ENCODE measurements around the gene ALK. TPM values are rescaled to one million over a fixed set of nuclear protein-coding genes. Genes with fewer than 3 reads are reported as not detected.

The ALK gene
- total RNA-seq, 1 experiment from 2014 or later, result 0.26 TPM

DNA sequence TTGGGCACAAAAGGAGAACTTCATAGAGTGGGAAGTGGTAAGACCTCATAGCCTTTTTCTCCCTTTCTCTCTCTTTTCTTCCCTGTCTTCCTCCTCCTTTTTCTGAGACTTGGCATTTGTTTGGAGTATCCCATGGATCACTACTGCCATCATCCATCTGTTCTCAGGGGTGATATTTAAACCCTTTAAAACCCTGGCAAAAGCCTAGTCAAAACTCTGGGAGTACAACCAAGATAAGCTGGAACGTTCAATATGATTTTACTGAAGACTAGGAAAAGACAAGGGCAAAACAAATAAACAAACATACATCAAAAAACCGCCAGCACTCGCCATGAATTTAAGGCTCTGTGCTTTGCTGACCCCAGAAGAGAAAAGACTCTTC is 552.7 kb downstream of the ALK start:
- no peak for DNase-seq (ENCODE audit: low spot score)

DNA sequence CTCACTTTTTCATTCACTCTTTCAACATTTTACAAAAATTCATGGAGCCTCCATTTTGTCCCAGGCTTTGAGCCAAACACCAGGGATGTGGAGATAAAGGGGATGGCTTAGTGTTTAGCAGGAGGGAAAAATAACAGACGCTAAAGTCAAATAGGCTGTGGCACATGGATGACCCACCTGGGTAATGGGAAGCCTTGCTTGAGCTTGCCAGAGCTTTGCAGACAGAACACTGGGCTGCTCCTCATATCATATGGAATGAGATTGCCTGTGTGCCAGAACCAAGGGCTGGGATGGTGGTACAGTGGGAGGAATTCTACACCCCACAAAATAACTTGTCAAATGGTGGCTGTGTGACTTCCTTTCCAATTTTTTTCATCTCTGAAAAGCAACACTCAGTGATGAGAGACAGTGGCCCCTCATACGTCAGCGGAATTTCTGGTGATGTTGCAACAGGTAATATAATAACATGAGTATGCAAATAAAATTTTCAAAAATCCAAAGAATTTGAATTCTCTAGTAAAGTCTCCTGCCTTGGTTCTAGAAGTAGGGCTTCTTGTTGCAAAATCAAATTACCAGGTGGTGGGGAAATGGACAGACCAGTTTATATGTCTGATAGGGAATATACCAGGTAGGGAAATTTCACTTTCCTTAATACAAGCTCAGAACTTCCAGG is 553.3 kb downstream of the ALK start:
- DNase-seq (ENCODE audit: low spot score), result no peak

- DNase-seq (ENCODE audit: low spot score), result no peak
Measured at GRCh38 chr2:29363111-29363510, 558.3 kb downstream of the ALK start.

DNA sequence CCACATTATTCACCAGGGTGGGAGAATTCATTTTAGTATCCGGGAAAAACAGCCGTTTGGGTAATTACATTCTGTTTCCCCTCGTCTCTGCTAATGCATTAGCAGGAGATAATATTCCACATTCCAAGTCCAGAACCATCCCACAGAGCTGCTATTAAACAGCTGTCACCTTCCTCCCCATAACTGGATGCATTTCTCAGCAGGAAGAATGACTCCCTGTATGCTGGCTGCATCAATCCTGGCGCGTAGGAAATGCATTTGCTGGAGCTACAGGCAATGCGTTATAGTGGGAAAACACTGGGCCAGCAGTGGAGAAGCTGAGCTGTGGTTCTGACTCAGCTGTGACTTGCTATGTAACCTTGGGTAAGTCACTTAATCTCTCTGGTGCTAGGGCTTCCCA is 560.2 kb downstream of the ALK start:
- DNase-seq (ENCODE audit: low spot score), result no peak

GRCh38 chr2:29360016-29360784 is 561.2 kb downstream of the ALK start:
- DNase-seq (ENCODE audit: low spot score), result no peak

DNA sequence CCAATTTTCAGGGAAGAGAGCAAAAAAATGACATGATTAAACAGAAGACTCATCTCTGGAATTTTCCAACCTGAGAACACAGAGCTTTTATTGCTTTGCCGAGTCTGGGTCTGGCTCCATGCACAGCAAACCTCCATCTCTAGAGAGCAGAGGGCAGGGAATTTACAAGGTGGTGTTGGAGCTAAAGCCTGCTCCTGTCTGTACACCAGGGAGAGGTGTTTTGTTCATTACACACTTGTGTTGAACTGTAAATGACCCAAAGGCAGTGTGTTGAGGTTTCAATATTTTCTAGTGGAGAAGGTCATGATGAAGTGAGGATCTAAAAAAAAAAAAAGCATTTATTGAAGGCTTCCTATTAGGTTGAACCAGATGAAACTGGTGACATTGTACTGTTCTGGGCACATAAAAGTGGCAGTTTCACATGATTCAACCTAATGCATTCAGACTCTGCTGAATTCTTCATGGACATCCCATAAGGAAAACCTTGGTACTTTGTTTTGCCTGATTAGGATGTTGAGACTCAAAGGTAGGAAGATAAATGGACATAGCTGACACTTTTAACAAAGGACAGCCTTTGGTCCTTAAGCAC is 567.9 kb downstream of the ALK start:
- DNase-seq (ENCODE audit: low spot score), result no peak

GRCh38 chr2:29351916-29352591 is 569.3 kb downstream of the ALK start:
- DNase-seq (ENCODE audit: low spot score), result no peak

DNA sequence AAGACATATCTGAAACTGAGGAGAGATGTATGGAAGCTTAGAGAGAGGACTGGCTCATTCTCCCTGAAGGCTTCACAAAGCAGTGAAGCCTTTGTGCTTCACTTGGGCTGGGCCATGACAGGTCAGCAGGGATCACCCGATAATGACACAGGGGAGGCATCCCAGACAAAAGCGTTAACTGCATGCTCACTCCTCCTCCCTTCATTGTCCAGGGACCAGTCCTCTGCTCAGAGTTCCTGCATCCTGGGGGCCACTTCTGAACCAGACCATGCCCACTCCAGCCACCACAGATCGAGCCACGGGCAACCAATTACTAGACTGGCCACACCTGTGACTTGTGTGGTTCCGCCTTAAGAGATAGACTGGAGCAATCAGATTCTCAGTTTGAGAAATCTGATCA is 570.1 kb downstream of the ALK start:
- DNase-seq (ENCODE audit: low spot score), result no peak

DNA sequence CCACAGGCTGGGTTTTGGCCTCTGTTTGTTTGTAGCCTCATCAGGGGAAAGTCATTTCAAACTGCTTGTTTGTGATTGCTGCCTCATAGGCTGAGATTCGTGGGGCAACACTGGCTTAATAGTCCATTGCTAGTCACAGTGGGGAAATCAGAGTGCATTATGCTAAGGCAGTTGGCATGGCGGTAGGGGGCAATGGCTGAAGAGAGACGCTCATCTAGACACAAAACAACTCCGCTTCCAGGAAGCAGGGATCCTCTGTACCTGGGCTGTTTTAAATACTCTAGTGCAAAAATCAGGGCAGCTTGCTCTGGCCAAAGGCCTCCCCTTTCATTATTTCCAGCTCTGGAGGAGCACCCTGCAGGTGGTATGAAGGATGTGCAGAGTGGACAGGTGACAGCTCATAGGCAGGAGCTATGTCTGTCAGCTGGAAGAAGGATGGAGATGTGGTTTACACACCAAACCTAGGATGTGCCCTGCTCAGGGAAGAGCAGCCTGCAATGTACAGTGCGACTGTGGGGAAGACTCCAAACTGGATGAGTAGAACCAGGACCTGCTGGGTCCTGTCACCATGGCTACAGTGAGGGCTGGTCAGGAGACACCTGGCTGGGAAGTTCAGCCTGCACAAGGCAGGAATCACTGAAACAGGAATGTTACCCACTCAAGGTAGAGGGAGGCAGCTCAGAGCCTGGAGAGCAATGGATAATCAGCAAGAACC is 571.9 kb downstream of the ALK start:
- DNase-seq (ENCODE audit: low spot score), result no peak

GRCh38 chr2:29347774-29348461 is 573.5 kb downstream of the ALK start:
- DNase-seq (ENCODE audit: low spot score), result no peak

GRCh38 chr2:29345236-29345635 is 576.1 kb downstream of the ALK start:
- DNase-seq (ENCODE audit: low spot score), result no peak

DNA sequence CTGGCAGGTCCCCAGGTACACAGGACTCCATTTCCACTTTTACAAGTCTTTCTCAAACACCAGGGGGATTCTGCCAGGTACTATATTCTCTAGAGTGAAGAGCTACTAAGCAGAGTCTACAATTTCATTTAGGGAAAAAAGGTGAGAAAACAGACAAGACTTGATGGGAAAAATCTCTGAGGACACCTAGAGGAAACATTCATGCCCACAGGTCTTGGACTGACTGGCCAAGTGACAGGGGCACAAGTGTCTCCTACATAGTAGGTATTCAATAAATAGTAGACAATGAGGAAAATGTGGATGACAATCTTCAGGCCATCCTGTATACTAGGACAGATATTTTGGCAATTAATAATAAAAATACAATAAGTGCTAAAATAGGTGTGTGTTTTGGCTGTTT is 577.6 kb downstream of the ALK start:
- no peak for DNase-seq (ENCODE audit: low spot score)

DNA sequence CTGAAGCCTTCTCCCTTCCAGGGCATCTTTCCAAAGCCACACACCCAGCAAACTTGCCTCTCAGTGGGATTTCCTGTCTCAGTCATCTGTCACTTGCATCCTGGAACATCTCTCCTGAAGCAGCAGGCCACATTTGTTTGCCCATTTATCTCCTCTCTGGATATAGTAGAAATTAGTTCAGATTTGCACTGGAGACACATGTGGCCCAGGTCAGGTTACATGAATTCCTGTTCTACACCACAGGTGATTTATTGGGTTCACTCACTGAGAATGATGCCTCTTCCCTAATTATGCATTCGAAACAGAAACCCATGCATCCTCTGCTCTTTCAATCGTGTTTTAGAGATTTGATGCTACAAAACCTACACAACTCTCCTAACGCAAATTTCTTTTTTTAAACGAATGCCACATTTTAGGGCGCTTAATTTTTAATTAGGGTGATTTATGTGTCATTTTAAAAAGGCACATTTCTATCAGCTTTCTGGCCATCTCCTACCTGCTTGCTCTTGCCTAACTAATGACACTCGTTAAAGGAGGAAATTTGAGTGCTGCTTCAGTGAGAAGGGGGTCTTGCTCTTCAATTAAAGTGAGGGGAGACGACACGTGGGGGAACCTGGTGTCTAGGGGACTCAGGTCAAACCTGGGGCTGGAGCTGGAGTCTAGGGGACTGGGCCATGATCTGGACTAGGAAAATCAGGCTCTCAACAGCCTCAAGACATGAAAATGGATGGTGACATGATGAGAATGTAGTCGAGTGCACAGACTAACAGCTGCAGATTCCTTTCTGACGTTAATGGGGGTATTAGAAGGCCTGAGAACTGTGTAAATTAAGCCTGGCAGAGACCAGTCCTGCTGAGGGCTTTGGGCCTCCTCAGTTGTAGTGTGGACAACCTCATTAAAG is 584.8 kb downstream of the ALK start:
- DNase-seq (ENCODE audit: low spot score), result no peak

DNA sequence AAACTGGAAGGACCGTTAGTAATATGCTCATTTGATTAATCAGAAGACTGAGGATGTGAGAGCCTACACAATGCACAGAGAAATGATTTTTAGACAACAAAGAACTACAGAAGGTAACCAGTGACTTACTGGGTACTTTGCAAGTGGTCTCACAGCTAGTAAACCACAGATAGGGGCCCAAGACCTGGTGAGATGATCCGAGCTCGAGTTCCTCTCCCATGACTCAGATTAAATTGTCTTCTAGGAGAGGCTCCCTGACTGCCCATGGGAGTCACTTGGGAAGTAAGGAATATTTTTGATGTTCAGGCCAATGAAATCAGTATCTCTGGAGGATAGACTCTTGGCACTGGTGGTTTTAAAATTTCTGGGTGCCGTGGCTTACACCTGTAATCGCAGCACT is 586.0 kb downstream of the ALK start:
- no peak for DNase-seq (ENCODE audit: low spot score)

GRCh38 chr2:29334706-29335105 is 586.7 kb downstream of the ALK start:
- DNase-seq (ENCODE audit: low spot score), result no peak

GRCh38 chr2:29332540-29332939 is 588.8 kb downstream of the ALK start:
- DNase-seq (ENCODE audit: low spot score), result no peak

- DNase-seq (ENCODE audit: low spot score), result no peak
Measured at GRCh38 chr2:29329899-29330298, 591.5 kb downstream of the ALK start.

DNA sequence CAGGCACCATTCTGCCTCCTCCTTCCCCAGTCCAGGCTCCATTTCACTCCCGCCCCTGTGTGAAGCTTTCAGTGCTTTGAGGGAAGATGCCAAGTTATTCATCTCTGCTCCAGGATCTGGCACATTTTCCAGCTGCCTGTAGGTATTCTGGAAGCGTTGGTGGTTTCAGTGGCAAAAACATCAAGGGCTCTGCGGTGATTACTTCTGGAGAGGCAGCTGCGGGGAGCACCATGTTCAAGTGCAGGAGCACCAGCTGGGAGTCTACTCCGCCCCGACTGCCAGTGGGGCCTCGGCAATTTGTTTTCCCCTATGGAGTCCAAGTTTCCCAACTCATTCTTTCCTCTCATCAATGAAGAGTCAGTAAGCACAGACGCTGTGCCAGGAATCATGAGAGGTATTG is 594.5 kb downstream of the ALK start:
- DNase-seq (ENCODE audit: low spot score), result no peak

GRCh38 chr2:29325544-29325943 is 595.8 kb downstream of the ALK start:
- no peak for DNase-seq (ENCODE audit: low spot score)

DNA sequence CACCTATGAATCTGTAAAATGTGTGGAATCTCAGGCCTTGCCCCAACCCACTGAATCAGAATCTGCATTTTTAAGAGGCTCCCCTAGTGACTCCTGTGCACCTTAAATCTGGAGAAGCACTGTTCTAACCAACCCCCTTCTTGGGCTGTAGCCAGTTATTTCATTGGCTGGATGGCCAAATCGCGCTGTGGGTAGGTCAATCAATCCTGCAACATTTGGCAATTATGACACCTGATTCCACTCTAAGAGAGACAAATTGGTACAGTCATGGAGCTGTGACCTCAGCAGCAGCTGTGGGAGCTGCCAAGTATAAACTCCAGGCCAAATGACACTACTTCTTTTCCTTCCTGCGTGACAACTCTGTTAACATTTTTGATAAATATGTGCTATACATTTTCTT is 597.4 kb downstream of the ALK start:
- DNase-seq (ENCODE audit: low spot score), result no peak

All from A172 (cell line).